Smooth muscle cell of the brain vasculature (primary cell): ENCODE data around the gene DMD.

ENCODE experiments used
- DNase-seq: peaks from one replicate; pipeline ENCODE4 v3.0.0-alpha.2; 2012; ENCODE audit warnings: low read depth, low spot score

DMD gene

GRCh38 chrX:31366041-31366440 lies 1845.3 kb downstream of the DMD start:
- DNase-seq = no peak

DNA sequence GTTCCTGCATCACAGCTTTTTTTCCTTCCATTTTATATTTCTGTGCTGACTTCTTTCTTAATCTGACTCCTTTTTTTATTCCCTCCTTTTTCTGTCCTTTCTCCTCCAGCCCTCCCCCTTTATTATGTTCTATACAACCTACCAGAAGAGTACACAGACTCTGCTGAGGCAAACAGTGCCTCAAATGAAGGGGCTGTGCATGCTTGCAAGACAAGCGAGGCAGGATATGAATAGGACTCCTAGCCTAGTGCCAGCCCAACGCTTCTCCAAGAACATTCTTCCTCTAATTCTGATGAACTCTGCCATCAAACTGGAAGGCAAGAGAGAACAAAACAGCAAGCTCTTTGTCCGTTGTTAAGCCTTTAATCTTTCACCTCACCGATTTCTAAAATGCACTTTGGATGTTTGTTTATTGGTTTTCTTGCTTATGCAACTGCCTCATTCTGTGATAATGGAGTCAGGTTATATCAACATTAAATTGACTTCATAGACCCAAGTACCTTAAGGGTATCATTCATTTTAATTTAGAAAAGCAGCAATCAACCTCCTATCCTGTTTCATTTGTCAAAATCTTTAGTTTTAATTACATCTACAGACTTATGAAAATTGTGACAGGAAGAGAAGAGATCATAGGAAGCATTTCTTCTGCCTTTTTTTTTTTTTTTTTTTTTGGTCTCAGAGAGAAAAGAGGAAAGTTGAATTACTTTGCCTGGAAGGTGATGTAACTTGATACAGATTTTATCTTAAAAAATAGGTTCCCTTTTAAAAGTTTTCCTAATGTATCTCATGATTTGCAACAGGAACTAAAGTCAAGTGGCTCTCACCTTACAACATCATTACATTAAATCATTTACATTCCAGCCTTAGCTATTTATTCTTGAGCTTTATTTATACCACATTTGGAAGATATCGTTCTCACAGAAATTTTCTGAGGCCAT lies 1854.8 kb downstream of the DMD start:
- DNase-seq = no peak

DNA sequence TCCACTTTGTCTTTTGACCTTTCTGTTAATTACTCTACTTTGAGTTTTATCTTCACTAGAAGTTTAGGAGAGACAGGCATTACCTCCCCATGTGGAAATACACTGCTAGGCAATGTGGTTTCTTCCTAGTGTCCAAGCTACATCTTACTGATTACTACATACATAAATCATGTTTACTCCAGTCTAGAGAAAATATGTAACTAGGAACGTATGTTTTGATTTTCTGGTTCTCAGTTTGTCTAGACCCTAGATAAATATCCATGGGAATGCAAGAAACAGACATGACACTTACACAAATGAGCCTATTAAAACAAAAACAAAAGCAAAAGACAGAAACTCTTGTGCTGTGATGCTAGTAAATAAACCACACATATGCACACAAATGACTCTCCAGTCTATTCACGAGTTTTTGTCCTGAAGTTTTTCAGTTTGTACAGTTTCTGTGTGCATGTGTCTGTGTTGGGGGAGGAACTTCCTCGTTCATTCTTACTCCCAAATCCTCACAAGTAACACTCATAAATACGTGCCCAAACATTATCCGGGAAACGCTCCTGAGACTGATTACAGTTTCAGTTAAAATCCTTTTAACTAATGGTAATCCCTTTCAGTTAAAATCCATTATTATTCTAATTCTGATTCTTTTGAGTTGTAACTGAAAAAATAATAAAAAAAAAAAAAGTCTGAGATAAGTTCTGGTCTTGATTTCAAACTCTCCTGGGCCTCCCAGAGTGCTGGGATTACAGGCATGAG lies 1856.0 kb downstream of the DMD start:
- no peak for DNase-seq

DNA sequence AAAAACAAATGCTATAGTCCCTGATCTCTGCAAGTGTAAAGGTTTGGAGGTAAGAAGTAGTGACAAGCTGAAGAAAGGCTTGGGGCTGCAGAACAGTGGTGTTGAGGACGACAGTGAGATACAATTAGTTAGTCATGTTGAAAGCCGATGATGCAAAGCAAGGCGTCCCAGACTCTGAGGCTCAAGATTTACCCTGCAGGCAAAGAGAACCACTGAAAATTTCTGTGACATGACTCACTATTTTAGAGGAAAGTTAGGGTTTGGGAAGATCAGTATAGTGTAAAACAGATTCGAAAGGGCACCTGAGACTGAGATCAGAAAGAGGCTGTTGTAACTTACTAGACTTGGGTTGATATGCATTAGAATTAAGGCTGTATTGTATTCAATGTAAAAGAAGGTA lies 1858.3 kb downstream of the DMD start:
- DNase-seq = no peak

GRCh38 chrX:31350808-31351074 lies 1860.6 kb downstream of the DMD start:
- no peak for DNase-seq

DNA sequence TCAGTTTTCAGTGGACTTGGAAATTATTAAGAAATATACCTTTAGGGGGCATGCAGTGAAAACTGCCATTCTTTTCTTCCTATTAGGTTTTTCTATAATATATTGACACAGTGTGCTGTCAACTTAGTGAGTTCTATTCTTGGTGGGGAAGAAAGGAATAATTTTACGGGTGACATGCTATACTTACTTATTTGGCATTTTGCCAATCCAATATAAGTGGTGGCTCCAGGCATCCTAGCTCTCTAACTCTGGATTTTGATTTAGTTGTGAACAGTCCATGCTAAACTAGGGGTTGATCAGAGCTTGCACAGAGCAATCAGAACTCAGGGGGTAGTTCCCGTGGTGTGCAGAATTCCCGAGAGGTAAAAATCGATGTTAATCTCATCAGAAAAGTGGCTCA lies 1861.8 kb downstream of the DMD start:
- no peak for DNase-seq

GRCh38 chrX:31340587-31340986 lies 1870.8 kb downstream of the DMD start:
- no peak for DNase-seq

DNA sequence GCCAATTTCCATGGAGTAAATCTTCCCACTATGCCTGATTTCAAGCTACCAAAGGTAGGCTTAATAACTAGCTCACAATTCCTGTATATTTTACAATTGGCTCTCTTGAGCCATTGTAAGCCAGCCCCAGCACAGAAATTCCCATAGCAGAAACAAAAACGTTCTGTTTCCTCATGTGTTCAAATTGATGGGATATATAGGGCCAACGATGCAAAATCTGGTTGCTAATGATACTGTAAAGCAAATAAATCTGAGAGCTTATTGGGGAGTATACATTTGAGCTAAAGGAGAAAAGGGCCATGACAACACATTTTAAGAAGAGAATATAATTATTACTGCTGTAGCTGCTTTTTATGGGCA lies 1872.4 kb downstream of the DMD start:
- no peak for DNase-seq

DNA sequence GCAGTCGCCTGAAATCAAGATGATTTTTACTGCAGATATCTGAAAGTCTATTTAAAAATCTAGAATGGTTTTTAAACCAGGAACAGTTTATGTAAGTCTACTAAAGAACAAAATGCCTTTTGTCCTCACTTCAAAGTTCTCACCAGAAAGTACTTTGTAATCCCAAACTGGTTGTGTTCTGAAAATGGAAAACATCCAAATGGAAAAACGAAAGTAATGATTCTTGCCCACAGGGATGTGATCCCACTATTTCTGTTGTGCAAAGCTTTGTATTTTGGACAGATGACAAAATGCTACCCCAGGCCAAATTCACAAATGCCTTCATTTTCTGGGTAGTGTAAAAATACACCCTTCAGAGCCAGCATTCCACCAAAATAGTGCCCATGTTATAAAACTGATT lies 1874.0 kb downstream of the DMD start:
- no peak for DNase-seq

GRCh38 chrX:31336419-31336818 lies 1874.9 kb downstream of the DMD start:
- DNase-seq = no peak

- DNase-seq = no peak
These were observed 1876.4 kb downstream of the DMD start for GRCh38 chrX:31334997-31335396.

DNA sequence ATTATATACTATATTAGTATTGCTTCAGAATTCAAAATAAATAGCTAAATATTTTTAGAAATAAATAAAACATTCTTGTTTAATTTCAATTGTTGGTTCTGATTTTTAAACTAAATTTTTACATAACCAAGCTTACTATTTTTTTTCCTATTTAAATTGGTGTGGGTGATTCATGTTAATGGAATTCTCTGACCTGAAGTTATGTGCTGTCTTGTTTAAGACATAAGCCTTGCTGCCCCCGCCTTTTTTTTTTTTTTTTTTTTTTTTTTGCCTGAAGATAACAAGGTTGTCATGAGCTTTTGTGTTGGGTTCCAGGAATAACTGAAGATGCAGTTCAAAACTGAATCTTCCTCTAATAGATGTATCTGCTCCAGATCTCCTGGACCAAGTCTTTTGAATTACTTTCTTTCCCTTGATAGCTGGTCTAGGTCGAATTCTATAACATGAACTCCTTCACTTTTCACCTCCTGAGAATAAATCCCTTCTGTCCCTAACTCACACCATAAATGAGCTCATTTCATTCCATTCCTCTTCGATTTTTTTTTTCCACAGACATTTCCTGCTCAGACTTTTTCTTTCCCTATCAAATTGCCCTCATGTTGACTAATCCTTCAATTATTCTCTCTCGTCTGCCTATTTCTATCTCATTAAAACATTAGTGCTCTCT lies 1878.1 kb downstream of the DMD start:
- DNase-seq = no peak

DNA sequence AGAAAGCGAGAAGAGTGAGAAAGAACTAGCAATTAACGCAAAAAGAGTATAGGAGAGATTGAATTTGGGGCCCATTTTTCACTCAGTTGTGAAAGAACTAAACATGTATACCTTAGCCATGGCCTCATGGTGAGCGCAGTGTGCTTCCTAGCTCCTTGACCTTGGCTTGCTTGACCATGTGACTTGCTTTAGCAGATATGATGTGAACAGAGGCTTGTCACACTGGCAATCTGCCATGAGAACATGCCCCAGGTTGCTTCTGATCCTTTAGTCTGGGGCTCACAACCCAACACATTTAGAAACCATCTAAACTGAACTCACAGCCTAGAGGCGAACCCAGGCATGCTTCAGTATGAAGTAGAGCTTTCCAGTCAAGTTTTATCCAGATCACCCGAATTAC lies 1879.4 kb downstream of the DMD start:
- DNase-seq = no peak

DNA sequence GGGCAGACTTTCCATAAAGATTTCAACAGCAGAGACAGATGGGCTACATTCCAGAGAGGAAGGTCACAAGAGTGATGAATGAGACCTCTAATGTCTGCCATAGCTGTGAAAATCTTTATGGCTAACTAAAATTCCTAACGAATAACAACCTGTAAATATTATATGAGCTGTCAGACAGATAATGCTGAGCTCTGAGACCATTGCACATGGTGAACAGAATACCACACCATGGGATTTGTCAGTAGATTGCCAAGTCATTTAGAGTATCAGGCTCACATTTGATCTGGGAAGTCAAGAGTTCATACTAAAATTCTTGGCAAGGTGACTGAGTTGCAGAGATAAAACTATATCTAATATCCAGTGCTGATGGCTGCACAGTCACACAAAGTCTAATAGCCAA lies 1880.3 kb downstream of the DMD start:
- DNase-seq = no peak

GRCh38 chrX:31329298-31329697 lies 1882.1 kb downstream of the DMD start:
- DNase-seq = no peak

GRCh38 chrX:31323658-31324057 lies 1887.7 kb downstream of the DMD start:
- DNase-seq = no peak

DNA sequence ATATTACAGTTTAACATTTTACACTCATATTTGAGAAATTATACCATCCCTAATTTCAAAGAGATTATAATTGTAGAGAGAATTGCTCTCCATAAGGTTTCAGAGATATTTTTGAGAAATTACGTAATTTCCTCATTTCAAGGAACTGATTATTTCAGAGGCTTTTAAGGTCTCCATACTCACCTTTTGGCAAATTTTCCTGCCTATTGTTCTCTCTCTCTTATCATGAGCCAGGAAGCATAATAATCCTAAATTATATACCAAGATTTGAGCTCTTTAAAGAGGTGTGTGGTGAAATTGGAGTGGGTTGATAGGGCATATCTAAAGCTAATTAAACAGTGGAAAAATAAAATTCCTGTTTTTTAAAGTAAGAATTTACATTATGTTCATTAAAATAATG lies 1890.6 kb downstream of the DMD start:
- no peak for DNase-seq

DNA sequence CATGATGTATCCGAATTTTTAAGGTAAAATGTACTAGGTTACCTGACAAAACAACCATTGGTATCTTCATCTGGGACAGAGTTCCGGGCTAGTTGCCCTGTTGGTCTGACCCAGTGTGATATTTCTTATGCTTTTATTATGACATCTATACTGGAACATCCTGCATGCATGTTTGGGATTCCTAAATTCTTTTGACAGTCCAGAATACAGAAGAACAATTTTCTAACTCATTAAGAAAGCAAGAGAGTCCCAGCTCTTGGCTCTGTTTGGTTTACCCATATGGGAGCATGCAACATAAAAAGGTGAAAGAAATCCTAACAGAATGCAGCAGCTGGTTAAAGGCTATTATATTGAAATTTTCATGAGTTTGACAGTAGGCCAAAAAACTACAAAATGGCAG lies 1891.8 kb downstream of the DMD start:
- DNase-seq = no peak

DNA sequence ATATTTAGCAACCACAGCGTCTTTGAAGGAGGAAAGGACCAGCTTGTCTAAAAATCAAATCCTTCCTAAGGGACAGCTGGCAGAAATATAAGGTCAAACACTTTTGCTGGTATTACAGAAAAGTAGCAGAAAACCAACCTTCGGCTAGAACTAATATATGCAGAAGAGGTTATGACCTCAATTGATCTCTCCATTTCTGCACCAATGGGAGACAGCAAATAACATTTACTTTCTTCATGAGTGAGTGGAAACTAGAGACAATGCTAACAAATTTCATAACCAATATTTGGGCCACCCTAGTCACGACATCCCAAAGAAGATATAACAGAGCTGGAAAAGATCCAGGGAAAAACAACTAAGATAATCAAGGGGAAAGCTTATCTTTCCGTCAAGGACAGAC lies 1892.5 kb downstream of the DMD start:
- DNase-seq = no peak

DNA sequence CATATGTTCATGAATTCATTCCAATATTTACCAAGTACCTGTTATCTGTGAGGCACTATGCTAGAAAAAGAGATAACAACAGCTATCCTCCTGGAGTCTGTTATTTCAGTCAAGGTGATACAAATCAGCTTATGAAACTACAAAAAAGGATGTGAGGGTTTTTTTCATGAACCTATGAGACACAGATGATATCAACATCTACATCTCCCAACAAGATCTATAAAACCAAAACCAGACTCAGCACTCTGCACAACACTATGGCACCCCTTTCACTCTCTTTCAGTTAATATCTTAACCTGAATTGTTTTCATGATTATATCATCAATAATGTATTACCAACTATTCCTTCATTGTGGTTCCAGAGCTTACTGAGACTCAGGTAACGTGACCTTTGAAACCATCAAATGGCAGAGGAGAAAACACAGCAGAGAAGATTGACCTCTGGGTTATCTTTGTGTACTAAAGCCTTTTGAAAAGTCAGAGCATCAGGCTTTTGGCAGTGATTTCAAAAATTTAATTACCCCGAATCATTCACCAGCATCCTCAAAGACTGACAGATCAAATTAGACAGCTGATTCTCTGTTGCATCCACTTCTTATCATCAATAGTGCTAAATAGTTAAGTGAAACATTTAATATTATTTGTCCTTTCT lies 1894.9 kb downstream of the DMD start:
- no peak for DNase-seq

DNA sequence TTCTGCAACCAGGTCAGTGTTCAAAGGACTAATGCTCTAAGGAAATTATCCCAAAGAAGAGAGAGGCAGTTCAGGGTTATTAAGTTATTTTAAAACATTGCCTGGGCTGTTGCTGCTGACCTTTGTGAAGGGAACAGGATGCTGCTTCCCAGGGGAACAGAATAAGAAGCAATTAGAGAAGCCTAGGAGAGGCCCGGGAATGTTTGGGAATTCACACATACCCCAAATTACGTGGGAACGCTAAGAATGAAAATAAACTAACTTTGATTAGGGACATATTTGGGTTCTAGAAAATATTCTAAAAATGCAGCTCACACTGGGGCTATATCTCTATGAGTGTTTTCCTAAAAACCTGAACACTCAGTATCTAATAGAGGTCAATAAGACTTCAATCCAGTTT lies 1896.4 kb downstream of the DMD start:
- DNase-seq = no peak

DNA sequence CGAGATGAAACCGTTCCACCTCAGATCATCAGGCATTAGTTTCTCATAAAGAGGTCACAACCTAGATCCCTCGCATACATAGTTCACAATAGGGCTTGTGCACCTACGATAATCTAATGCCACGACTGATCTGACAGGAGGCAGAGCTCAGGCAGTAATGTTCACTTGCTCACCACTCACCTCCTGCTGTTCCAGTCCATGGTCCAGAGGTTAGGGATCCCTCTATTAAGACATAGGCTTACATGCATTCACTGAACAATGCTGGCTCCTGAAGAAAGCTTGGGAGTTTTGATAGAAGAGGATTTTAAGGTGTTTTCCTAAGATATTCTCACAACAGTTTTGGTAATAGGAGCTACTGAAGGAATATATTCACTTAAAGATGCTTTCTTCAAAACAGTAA lies 1903.4 kb downstream of the DMD start:
- no peak for DNase-seq
